ENCODE results near the gene LTB4R. TPM values are rescaled to one million over a fixed set of nuclear protein-coding genes. Genes with fewer than 3 reads are reported as not detected.

Gene LTB4R
- total and polyA plus RNA-seq, 8 donors: 1.9 to 15.5 (median 2.6) TPM

- FAIRE-seq (no peak), ATAC-seq (no peak), DNase-seq (no peak)
- no peaks in the 10 kb centered on the region for H3K27me3 ChIP-seq
- peaks cover 11 to 25% (median 18%) of the 10 kb centered on the region in 3 donors for H3K4me1 ChIP-seq
- 74 to 80% methylated on average over 2 of the region's 2 CpGs for WGBS, 2 donors
- intact Hi-C loops (cut with DNase I): no loop called here
- peak overlapping the region in 2 of 4 donors; percentile 94 to 97 for H3K27ac ChIP-seq
- H3K9me3 ChIP-seq: no peaks in the 10 kb centered on the region
- no peak for TF ChIP-seq CTCF (IDR thresholded peaks at IDR 0.05)
- H3K4me3 ChIP-seq: no peak overlapping the region
- H3K36me3 ChIP-seq: peaks cover 0 to 4% (median 0%) of the 10 kb centered on the region in 3 donors
Measured at GRCh38 chr14:24272467-24272866, 38.8 kb upstream of the LTB4R start.

GRCh38 chr14:24273422-24273998, 37.8 kb upstream of the LTB4R start:
- no peak overlapping the region for H3K4me3 ChIP-seq
- H3K27me3 ChIP-seq: no peaks in the 10 kb centered on the region
- peaks cover 11 to 25% (median 18%) of the 10 kb centered on the region in 3 donors for H3K4me1 ChIP-seq
- H3K9me3 ChIP-seq: no peaks in the 10 kb centered on the region
- intact Hi-C loops (cut with DNase I): no loop called here
- no peak for DNase-seq
- FAIRE-seq: no peak
- WGBS, 2 donors: 55 to 64% methylated on average over 3 of the region's 3 CpGs
- peak overlapping the region; percentile 44 to 97 (median 72) for H3K27ac ChIP-seq
- TF ChIP-seq CTCF (IDR thresholded peaks at IDR 0.05): no peak
- H3K36me3 ChIP-seq: no peaks in the 10 kb centered on the region
- no peak for ATAC-seq

GRCh38 chr14:24274101-24274543, 37.2 kb upstream of the LTB4R start:
- WGBS, 2 donors: 24 to 33% methylated on average over 3 of the region's 3 CpGs
- peak in 5 of 6 donors; percentile 40 to 77 (median 63) for DNase-seq
- H3K4me1 ChIP-seq: peaks cover 11 to 25% (median 18%) of the 10 kb centered on the region in 3 donors
- TF ChIP-seq CTCF (IDR thresholded peaks at IDR 0.05): no peak
- no peaks in the 10 kb centered on the region for H3K9me3 ChIP-seq
- no peak for FAIRE-seq
- no peak overlapping the region for H3K4me3 ChIP-seq
- intact Hi-C loops (cut with DNase I): no loop called here
- peak overlapping the region; percentile 44 to 97 (median 72) for H3K27ac ChIP-seq
- ATAC-seq: peak; percentile 51 to 72 (median 64)
- no peaks in the 10 kb centered on the region for H3K36me3 ChIP-seq
- H3K27me3 ChIP-seq: no peaks in the 10 kb centered on the region

- H3K4me1 ChIP-seq: peaks cover 11 to 21% (median 18%) of the 10 kb centered on the region in 3 donors
- WGBS, 2 donors: 90 to 94% methylated on average over 6 of the region's 6 CpGs
- H3K36me3 ChIP-seq: no peaks in the 10 kb centered on the region
- H3K9me3 ChIP-seq: no peaks in the 10 kb centered on the region
- H3K27me3 ChIP-seq: no peaks in the 10 kb centered on the region
- no peak overlapping the region for H3K27ac ChIP-seq
- DNase-seq (no peak), ATAC-seq (no peak), FAIRE-seq (no peak)
- intact Hi-C loops (cut with DNase I): no loop called here
- TF ChIP-seq CTCF (IDR thresholded peaks at IDR 0.05): no peak
- H3K4me3 ChIP-seq: no peak overlapping the region
Measured at GRCh38 chr14:24277071-24277470, 34.2 kb upstream of the LTB4R start.

GRCh38 chr14:24277606-24278321, 33.5 kb upstream of the LTB4R start:
- H3K27me3 ChIP-seq: no peaks in the 10 kb centered on the region
- peak overlapping the region in 1 of 4 donors; percentile 43 for H3K27ac ChIP-seq
- intact Hi-C loops (cut with DNase I): no loop called here
- peaks cover 11 to 14% (median 11%) of the 10 kb centered on the region in 3 donors for H3K4me1 ChIP-seq
- DNase-seq (peak in 1 of 6 donors; percentile 20), ATAC-seq (no peak), FAIRE-seq (no peak)
- H3K9me3 ChIP-seq: no peaks in the 10 kb centered on the region
- H3K36me3 ChIP-seq: no peaks in the 10 kb centered on the region
- TF ChIP-seq CTCF (IDR thresholded peaks at IDR 0.05): no peak
- no peak overlapping the region for H3K4me3 ChIP-seq
- WGBS, 2 donors: 90 to 92% methylated on average over 11 of the region's 11 CpGs

All from pancreas (tissue), 10 donors.